Measurements from ENCODE around the gene CDH4. TPM values are rescaled to one million over a fixed set of nuclear protein-coding genes. Genes with fewer than 3 reads are reported as not detected.

Gene CDH4
- total and polyA plus RNA-seq, 11 donors: 0.04 to 0.54 (median 0.08) TPM; not detected in 1

DNA sequence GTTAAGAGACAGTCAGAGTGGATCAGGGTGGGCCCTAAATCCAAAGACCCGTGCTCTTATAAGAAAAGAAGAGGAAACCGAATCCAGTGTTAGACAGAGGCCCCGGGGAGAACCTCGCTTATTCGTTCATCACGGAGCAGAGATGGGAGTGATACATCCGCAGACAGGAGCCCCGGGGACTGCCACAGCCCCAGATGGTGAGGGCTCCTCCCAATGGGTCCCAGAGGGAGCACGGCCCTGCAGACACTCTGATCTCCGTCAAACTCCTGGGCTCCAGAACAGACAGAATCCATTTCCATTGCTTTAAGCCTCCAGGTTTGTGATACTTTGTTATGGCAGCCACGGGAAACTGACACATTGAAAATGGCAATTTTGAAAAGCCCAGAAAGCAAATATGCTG, 47.0 kb downstream of the CDH4 start:
- TF ChIP-seq, protein P1, sequence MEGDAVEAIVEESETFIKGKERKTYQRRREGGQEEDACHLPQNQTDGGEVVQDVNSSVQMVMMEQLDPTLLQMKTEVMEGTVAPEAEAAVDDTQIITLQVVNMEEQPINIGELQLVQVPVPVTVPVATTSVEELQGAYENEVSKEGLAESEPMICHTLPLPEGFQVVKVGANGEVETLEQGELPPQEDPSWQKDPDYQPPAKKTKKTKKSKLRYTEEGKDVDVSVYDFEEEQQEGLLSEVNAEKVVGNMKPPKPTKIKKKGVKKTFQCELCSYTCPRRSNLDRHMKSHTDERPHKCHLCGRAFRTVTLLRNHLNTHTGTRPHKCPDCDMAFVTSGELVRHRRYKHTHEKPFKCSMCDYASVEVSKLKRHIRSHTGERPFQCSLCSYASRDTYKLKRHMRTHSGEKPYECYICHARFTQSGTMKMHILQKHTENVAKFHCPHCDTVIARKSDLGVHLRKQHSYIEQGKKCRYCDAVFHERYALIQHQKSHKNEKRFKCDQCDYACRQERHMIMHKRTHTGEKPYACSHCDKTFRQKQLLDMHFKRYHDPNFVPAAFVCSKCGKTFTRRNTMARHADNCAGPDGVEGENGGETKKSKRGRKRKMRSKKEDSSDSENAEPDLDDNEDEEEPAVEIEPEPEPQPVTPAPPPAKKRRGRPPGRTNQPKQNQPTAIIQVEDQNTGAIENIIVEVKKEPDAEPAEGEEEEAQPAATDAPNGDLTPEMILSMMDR (IDR thresholded peaks at IDR 0.05): no peak
- TF ChIP-seq POLR2A (IDR thresholded peaks at IDR 0.05): no peak
- no peak for ATAC-seq
- 72 to 83% (median 76%) methylated on average over 11 of the region's 11 CpGs for WGBS, 4 donors
- H3K4me1 ChIP-seq: no peaks in the 10 kb centered on the region
- H3K27me3 ChIP-seq: no peaks in the 10 kb centered on the region
- intact Hi-C loops (cut with DNase I): no loop called here
- H3K27ac ChIP-seq: no peak overlapping the region
- no peak overlapping the region for H3K4me3 ChIP-seq
- no peaks in the 10 kb centered on the region for H3K9me3 ChIP-seq
- no peak for DNase-seq
- H3K36me3 ChIP-seq: no peaks in the 10 kb centered on the region

GRCh38 chr20:61299618-61300017, 47.6 kb downstream of the CDH4 start:
- DNase-seq: no peak
- H3K4me3 ChIP-seq: no peak overlapping the region
- no peak for TF ChIP-seq POLR2A (IDR thresholded peaks at IDR 0.05)
- no peaks in the 10 kb centered on the region for H3K27me3 ChIP-seq
- no peaks in the 10 kb centered on the region for H3K4me1 ChIP-seq
- H3K9me3 ChIP-seq: no peaks in the 10 kb centered on the region
- 56 to 70% (median 64%) methylated on average over 7 of the region's 7 CpGs for WGBS, 4 donors
- H3K36me3 ChIP-seq: no peaks in the 10 kb centered on the region
- no peak for ATAC-seq
- intact Hi-C loops (cut with DNase I): no loop called here
- H3K27ac ChIP-seq: no peak overlapping the region

DNA sequence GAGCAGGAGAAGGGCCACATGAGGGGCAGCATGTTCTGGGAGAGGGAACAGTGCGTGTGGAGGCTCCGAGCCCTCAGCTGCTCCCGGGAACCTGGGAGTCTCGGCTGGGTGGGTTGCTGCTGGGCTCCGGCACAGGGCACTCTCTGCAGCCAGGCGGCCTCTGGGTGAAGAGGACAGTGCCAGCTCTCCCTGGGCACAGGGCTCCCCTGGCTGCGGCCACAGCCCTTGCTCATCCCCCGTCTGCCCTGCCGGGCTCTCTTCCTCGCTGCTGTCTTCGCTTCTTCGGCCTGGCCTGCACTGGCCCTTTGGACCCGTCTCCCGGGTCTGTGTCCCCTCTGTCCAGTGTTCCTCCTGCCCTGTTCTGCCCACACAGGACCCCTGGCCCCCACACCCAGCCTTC, 48.2 kb downstream of the CDH4 start:
- H3K4me3 ChIP-seq: no peak overlapping the region
- H3K4me1 ChIP-seq: no peaks in the 10 kb centered on the region
- no peaks in the 10 kb centered on the region for H3K27me3 ChIP-seq
- DNase-seq: no peak
- intact Hi-C loops (cut with DNase I): no loop called here
- H3K36me3 ChIP-seq: no peaks in the 10 kb centered on the region
- H3K9me3 ChIP-seq: no peaks in the 10 kb centered on the region
- 84 to 86% (median 85%) methylated on average over 14 of the region's 14 CpGs for WGBS, 4 donors
- TF ChIP-seq POLR2A (IDR thresholded peaks at IDR 0.05): no peak
- TF ChIP-seq, protein P1 (IDR thresholded peaks at IDR 0.05): no peak
- no peak for ATAC-seq
- H3K27ac ChIP-seq: no peak overlapping the region

DNA sequence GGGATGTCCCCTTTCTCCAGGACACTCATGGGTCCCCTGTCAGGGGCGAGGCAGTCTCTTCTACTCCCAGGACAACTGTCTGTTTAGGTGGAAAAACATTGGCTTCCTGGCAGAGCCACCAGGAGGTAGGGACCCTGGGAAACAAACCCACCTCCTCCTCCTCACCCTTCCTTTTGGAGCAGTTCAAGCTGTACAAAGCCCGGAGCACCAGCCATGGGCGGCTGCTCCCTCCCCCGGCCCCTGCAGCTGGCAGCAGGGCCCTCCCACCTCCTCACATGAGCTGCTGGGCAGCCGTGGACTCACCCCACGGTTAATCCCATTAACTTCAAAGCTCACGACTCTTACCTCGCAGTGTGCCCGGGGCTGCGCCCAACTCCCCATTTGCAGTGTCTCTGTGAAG, 48.6 kb downstream of the CDH4 start:
- Histone ChIP-seq H3K36me3 (no peaks in the 10 kb centered on the region), H3K9me3 (no peaks in the 10 kb centered on the region), H3K4me1 (no peaks in the 10 kb centered on the region), H3K4me3 (no peak overlapping the region), H3K27me3 (no peaks in the 10 kb centered on the region), H3K27ac (no peak overlapping the region)
- intact Hi-C loops (cut with DNase I): no loop called here
- TF ChIP-seq POLR2A (IDR thresholded peaks at IDR 0.05): no peak
- TF ChIP-seq, protein P1 (IDR thresholded peaks at IDR 0.05): no peak
- no peak for ATAC-seq
- no peak for DNase-seq
- WGBS, 4 donors: 57 to 71% (median 64%) methylated on average over 9 to 10 of the region's 10 CpGs
